ENCODE data around the gene NPTXR. TPM values are rescaled to one million over a fixed set of nuclear protein-coding genes. Genes with fewer than 3 reads are reported as not detected.

The NPTXR gene
- 5.6 and 8.8 TPM in 2 replicates for total RNA-seq (2014; rRNA removed; shearing (Covaris generic))

GRCh38 chr22:38843657-38844314 is at the start of gene NPTXR:
Gene NPTXR (minus strand): TSS chr22:38844028.
- peak; percentile 59 for DNase-seq (ENCODE audit: low spot score)
- in situ Hi-C loops (cut with HindIII; ENCODE audit: low sequenced_read_pairs), result no loop called here

GRCh38 chr22:38891256-38891655 is 47.4 kb upstream of the NPTXR start:
- in situ Hi-C loops (cut with HindIII; ENCODE audit: low sequenced_read_pairs), result no loop called here
- DNase-seq (ENCODE audit: low spot score), result no peak

GRCh38 chr22:38890377-38890776 is 46.5 kb upstream of the NPTXR start:
- no peak for DNase-seq (ENCODE audit: low spot score)
- in situ Hi-C loops (cut with HindIII; ENCODE audit: low sequenced_read_pairs), result no loop called here

- in situ Hi-C loops (cut with HindIII; ENCODE audit: low sequenced_read_pairs), result no loop called here
- no peak for DNase-seq (ENCODE audit: low spot score)
These were observed 42.5 kb upstream of the NPTXR start for GRCh38 chr22:38886333-38886732.

- no peak for DNase-seq (ENCODE audit: low spot score)
- in situ Hi-C loops (cut with HindIII; ENCODE audit: low sequenced_read_pairs), result no loop called here
These were observed 39.3 kb upstream of the NPTXR start for GRCh38 chr22:38882972-38883622.

- peak; percentile 62 for DNase-seq (ENCODE audit: low spot score)
- in situ Hi-C loops (cut with HindIII; ENCODE audit: low sequenced_read_pairs), result no loop called here
These were observed 38.4 kb upstream of the NPTXR start for GRCh38 chr22:38881997-38882879.

- peak; percentile 90 for DNase-seq (ENCODE audit: low spot score)
- in situ Hi-C loops (cut with HindIII; ENCODE audit: low sequenced_read_pairs), result no loop called here
These were observed 37.6 kb upstream of the NPTXR start for GRCh38 chr22:38881464-38881871.

- no peak for DNase-seq (ENCODE audit: low spot score)
- in situ Hi-C loops (cut with HindIII; ENCODE audit: low sequenced_read_pairs), result no loop called here
These were observed 36.1 kb upstream of the NPTXR start for GRCh38 chr22:38879961-38880360.

GRCh38 chr22:38879108-38879729 is 35.4 kb upstream of the NPTXR start:
- in situ Hi-C loops (cut with HindIII; ENCODE audit: low sequenced_read_pairs), result no loop called here
- no peak for DNase-seq (ENCODE audit: low spot score)

- no peak for DNase-seq (ENCODE audit: low spot score)
- in situ Hi-C loops (cut with HindIII; ENCODE audit: low sequenced_read_pairs), result no loop called here
These were observed 34.2 kb upstream of the NPTXR start for GRCh38 chr22:38878001-38878400.

GRCh38 chr22:38874529-38875222 is 30.8 kb upstream of the NPTXR start:
- in situ Hi-C loops (cut with HindIII; ENCODE audit: low sequenced_read_pairs), result no loop called here
- no peak for DNase-seq (ENCODE audit: low spot score)

GRCh38 chr22:38873469-38874411 is 29.9 kb upstream of the NPTXR start:
- in situ Hi-C loops (cut with HindIII; ENCODE audit: low sequenced_read_pairs), result no loop called here
- no peak for DNase-seq (ENCODE audit: low spot score)

- in situ Hi-C loops (cut with HindIII; ENCODE audit: low sequenced_read_pairs), result no loop called here
- peak; percentile 60 for DNase-seq (ENCODE audit: low spot score)
These were observed 29.0 kb upstream of the NPTXR start for GRCh38 chr22:38872831-38873248.

GRCh38 chr22:38872172-38872830 is 28.5 kb upstream of the NPTXR start, which contains the start of gene CBX6:
Gene CBX6 (minus strand): TSS chr22:38872216. CDS start chr22:38872190, 26 bp downstream.
- in situ Hi-C loops (cut with HindIII; ENCODE audit: low sequenced_read_pairs), result no loop called here
- DNase-seq (ENCODE audit: low spot score), result peak; percentile 89

GRCh38 chr22:38871360-38872171 is 27.7 kb upstream of the NPTXR start:
- in situ Hi-C loops (cut with HindIII; ENCODE audit: low sequenced_read_pairs), result no loop called here
- DNase-seq (ENCODE audit: low spot score), result peak; percentile 38

GRCh38 chr22:38870791-38871359 is 27.0 kb upstream of the NPTXR start:
- no peak for DNase-seq (ENCODE audit: low spot score)
- in situ Hi-C loops (cut with HindIII; ENCODE audit: low sequenced_read_pairs), result no loop called here

All from G401 (cell line).